GM23338 (cell line): ENCODE measurements around the gene WDR37. TPM values are rescaled to one million over a fixed set of nuclear protein-coding genes. Genes with fewer than 3 reads are reported as not detected.

ENCODE experiments used
- ATAC-seq: fragments of 200-7000 bp; cut with Tn5 transposase; 3 replicates; pipeline ENCODE4 v1.9.1; 2020
- DNase-seq: peaks from one replicate; pipeline ENCODE4 v3.0.0-alpha.2; 2015; ENCODE audit warnings: low spot score
- H2AFZ ChIP-seq: fragments of 200-600 bp; sonication (generic); 2 replicates; pipeline ENCODE4 v1.8.0; 2016; ENCODE audit warnings: antibody characterized with exemption, mild to moderate bottlenecking, moderate library complexity
- H3F3A ChIP-seq: fragments of 200-600 bp; sonication (generic); replicated peaks from 2 replicates; pipeline ENCODE4 v1.8.0; 2017; ENCODE audit warnings: antibody characterized with exemption, mixed run types, low read depth
- H3K27ac ChIP-seq: fragments of 200-600 bp; sonication (generic); 2 replicates; pipeline ENCODE4 v1.6.1; 2016; ENCODE audit warnings: low read depth
- H3K27me3 ChIP-seq: fragments of 200-600 bp; sonication (generic); 2 replicates; pipeline ENCODE4 v1.8.0; 2016; ENCODE audit warnings: mild to moderate bottlenecking, mixed run types, moderate library complexity; ENCODE audit not compliant: insufficient read depth
- H3K36me3 ChIP-seq: fragments of 200-600 bp; sonication (generic); 2 replicates; pipeline ENCODE4 v1.8.0; 2016; ENCODE audit warnings: mild to moderate bottlenecking; ENCODE audit not compliant: insufficient read depth
- H3K4me1 ChIP-seq: fragments of 200-600 bp; sonication (generic); 2 replicates; pipeline ENCODE4 v1.8.0; 2016; ENCODE audit warnings: mild to moderate bottlenecking, moderate library complexity; ENCODE audit not compliant: insufficient read depth
- H3K4me2 ChIP-seq: fragments of 200-600 bp; sonication (generic); 2 replicates; pipeline ENCODE4 v1.7.1; 2017; ENCODE audit warnings: mixed run types
- H3K4me3 ChIP-seq: fragments of 200-600 bp; sonication (generic); 2 replicates; pipeline ENCODE4 v1.6.1; 2016; ENCODE audit warnings: mixed run types
- H3K79me2 ChIP-seq: fragments of 200-600 bp; sonication (generic); replicated peaks from 2 replicates; pipeline ENCODE4 v1.8.0; 2017; ENCODE audit warnings: mild to moderate bottlenecking; ENCODE audit not compliant: insufficient read depth
- H3K9me2 ChIP-seq: fragments of 200-600 bp; sonication (generic); 2 replicates; pipeline ENCODE4 v1.8.0; 2017; ENCODE audit not compliant: insufficient read depth
- H4K20me1 ChIP-seq: fragments of 200-600 bp; sonication (generic); replicated peaks from 2 replicates; pipeline ENCODE4 v1.8.0; 2017; ENCODE audit warnings: mild to moderate bottlenecking; ENCODE audit not compliant: insufficient read depth
- H3K27ac Mint-ChIP-seq: 2 replicates; pipeline ENCODE4 v1.8.0; 2020; ENCODE audit warnings: inconsistent platforms, mild to moderate bottlenecking, moderate library complexity, mixed read lengths
- H3K27me3 Mint-ChIP-seq: 3 replicates; pipeline ENCODE4 v1.8.0; 2022; ENCODE audit warnings: low read depth, mild to moderate bottlenecking, moderate library complexity, mixed read lengths, inconsistent platforms; ENCODE audit not compliant: insufficient read depth, poor library complexity
- H3K36me3 Mint-ChIP-seq: 3 replicates; pipeline ENCODE4 v1.8.0; 2021; ENCODE audit warnings: low read depth, mild to moderate bottlenecking, inconsistent platforms, moderate library complexity, mixed read lengths
- H3K4me1 Mint-ChIP-seq: 3 replicates; pipeline ENCODE4 v1.8.0; 2020; ENCODE audit warnings: mild to moderate bottlenecking, inconsistent platforms, mixed read lengths
- H3K4me3 Mint-ChIP-seq: 3 replicates; pipeline ENCODE4 v1.8.0; 2021; ENCODE audit warnings: moderate library complexity, mild to moderate bottlenecking, inconsistent platforms, mixed read lengths
- H3K9me3 Mint-ChIP-seq: 3 replicates; pipeline ENCODE4 v1.8.0; 2020; ENCODE audit warnings: moderate library complexity, mild to moderate bottlenecking, inconsistent platforms, mixed read lengths
- CREB1 ChIP-seq: fragments of 250-450 bp; sonication (Bioruptor Pico); IDR thresholded peaks from 2 replicates; pipeline ENCODE4 v1.5.0; 2020; ENCODE audit warnings: low read depth, mild to moderate bottlenecking, moderate library complexity
- EZH2 ChIP-seq: fragments of 200-600 bp; sonication (generic); IDR thresholded peaks from one replicate; pipeline ENCODE4 v1.8.0; 2017; ENCODE audit warnings: antibody characterized with exemption, mild to moderate bottlenecking, low read depth; ENCODE audit not compliant: unreplicated experiment
- JUNB ChIP-seq: IDR thresholded peaks from one replicate; pipeline ENCODE4 v1.6.1; 2016; ENCODE audit warnings: antibody characterized with exemption; ENCODE audit not compliant: unreplicated experiment
- NANOG ChIP-seq: IDR thresholded peaks from 2 replicates; pipeline ENCODE4 v1.6.1; 2016; ENCODE audit warnings: antibody characterized with exemption, borderline replicate concordance
- POLR2AphosphoS5 ChIP-seq: IDR thresholded peaks from 2 replicates; pipeline ENCODE4 v1.6.1; 2016; ENCODE audit warnings: antibody characterized with exemption, low read depth
- STAT1 ChIP-seq: IDR thresholded peaks from one replicate; pipeline ENCODE4 v1.6.1; 2016; ENCODE audit warnings: antibody characterized with exemption; ENCODE audit not compliant: unreplicated experiment
- ZNF114 ChIP-seq: fragments of 250-450 bp; sonication (Bioruptor Pico); IDR thresholded peaks from 2 replicates; pipeline ENCODE4 v1.5.0; 2020; ENCODE audit warnings: mild to moderate bottlenecking, moderate library complexity
- polyA plus RNA-seq: library from polyadenylated mRNA; unstranded; fragments of >200 nt; fragmentation: Nextera tagmentation; extraction: Ambion mirVana; gene quantifications from 2 replicates; pipeline ENCODE4 v1.2.1, GENCODE V29; 2016
- total RNA-seq: library from RNA; depleted of rRNA; stranded (reverse); fragments of >200 nt; shearing (Covaris generic); gene quantifications from 2 replicates; pipeline ENCODE4 v1.2.3, GENCODE V29; 2014
- TF ChIP-seq, protein P1 (sequence below), 2 experiments: fragments of 200-600 bp in 1 of 2; sonication (generic) in 1 of 2; conservative IDR thresholded peaks; 2 replicates each; pipeline versions ENCODE4 v1.5.1 to v1.6.1; 2016 to 2017; ENCODE audit warnings: antibody characterized with exemption in 2 of 2, low read depth in 2 of 2, mild to moderate bottlenecking in 2 of 2, moderate library complexity in 1 of 2
- TF ChIP-seq, protein P2 (sequence below): IDR thresholded peaks from 2 replicates; pipeline ENCODE4 v1.6.1; 2016; ENCODE audit warnings: antibody characterized with exemption
- TF ChIP-seq, protein P3 (sequence below): fragments of 250-450 bp; sonication (Bioruptor Pico); IDR thresholded peaks from 2 replicates; pipeline ENCODE4 v1.5.0; 2020; ENCODE audit warnings: mild to moderate bottlenecking, moderate library complexity

Gene WDR37
- total and polyA plus RNA-seq, 2 experiments from 2014 or later: 6.0 to 10.2 TPM

DNA sequence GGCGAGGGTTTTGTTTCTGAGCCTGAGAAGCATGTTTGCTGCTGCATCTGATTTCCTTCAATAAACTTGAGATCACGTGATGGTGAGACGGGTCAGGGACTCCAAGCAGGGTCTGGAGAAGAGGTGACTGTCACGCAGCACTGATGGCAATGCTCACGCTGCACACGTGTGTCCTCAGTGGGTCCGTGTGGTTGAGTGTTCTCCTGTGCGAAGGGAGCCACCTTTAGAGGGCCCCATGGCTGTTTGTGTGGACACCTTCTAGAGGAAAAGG is 100.4 kb downstream of the WDR37 start:
- TF ChIP-seq, protein P1, sequence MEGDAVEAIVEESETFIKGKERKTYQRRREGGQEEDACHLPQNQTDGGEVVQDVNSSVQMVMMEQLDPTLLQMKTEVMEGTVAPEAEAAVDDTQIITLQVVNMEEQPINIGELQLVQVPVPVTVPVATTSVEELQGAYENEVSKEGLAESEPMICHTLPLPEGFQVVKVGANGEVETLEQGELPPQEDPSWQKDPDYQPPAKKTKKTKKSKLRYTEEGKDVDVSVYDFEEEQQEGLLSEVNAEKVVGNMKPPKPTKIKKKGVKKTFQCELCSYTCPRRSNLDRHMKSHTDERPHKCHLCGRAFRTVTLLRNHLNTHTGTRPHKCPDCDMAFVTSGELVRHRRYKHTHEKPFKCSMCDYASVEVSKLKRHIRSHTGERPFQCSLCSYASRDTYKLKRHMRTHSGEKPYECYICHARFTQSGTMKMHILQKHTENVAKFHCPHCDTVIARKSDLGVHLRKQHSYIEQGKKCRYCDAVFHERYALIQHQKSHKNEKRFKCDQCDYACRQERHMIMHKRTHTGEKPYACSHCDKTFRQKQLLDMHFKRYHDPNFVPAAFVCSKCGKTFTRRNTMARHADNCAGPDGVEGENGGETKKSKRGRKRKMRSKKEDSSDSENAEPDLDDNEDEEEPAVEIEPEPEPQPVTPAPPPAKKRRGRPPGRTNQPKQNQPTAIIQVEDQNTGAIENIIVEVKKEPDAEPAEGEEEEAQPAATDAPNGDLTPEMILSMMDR (conservative IDR thresholded peaks at IDR 0.05; ENCODE audit: low read depth in 2 of 2): no peak
- TF ChIP-seq JUNB: no peak
- no peak for TF ChIP-seq CREB1
- no peak for TF ChIP-seq STAT1
- TF ChIP-seq EZH2: no peak
- TF ChIP-seq, protein P2, sequence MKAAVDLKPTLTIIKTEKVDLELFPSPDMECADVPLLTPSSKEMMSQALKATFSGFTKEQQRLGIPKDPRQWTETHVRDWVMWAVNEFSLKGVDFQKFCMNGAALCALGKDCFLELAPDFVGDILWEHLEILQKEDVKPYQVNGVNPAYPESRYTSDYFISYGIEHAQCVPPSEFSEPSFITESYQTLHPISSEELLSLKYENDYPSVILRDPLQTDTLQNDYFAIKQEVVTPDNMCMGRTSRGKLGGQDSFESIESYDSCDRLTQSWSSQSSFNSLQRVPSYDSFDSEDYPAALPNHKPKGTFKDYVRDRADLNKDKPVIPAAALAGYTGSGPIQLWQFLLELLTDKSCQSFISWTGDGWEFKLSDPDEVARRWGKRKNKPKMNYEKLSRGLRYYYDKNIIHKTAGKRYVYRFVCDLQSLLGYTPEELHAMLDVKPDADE: no peak
- TF ChIP-seq NANOG: no peak
- no peak for TF ChIP-seq POLR2AphosphoS5
- TF ChIP-seq ZNF114 (CRISPR knock-in tag): no peak
- TF ChIP-seq, protein P3, sequence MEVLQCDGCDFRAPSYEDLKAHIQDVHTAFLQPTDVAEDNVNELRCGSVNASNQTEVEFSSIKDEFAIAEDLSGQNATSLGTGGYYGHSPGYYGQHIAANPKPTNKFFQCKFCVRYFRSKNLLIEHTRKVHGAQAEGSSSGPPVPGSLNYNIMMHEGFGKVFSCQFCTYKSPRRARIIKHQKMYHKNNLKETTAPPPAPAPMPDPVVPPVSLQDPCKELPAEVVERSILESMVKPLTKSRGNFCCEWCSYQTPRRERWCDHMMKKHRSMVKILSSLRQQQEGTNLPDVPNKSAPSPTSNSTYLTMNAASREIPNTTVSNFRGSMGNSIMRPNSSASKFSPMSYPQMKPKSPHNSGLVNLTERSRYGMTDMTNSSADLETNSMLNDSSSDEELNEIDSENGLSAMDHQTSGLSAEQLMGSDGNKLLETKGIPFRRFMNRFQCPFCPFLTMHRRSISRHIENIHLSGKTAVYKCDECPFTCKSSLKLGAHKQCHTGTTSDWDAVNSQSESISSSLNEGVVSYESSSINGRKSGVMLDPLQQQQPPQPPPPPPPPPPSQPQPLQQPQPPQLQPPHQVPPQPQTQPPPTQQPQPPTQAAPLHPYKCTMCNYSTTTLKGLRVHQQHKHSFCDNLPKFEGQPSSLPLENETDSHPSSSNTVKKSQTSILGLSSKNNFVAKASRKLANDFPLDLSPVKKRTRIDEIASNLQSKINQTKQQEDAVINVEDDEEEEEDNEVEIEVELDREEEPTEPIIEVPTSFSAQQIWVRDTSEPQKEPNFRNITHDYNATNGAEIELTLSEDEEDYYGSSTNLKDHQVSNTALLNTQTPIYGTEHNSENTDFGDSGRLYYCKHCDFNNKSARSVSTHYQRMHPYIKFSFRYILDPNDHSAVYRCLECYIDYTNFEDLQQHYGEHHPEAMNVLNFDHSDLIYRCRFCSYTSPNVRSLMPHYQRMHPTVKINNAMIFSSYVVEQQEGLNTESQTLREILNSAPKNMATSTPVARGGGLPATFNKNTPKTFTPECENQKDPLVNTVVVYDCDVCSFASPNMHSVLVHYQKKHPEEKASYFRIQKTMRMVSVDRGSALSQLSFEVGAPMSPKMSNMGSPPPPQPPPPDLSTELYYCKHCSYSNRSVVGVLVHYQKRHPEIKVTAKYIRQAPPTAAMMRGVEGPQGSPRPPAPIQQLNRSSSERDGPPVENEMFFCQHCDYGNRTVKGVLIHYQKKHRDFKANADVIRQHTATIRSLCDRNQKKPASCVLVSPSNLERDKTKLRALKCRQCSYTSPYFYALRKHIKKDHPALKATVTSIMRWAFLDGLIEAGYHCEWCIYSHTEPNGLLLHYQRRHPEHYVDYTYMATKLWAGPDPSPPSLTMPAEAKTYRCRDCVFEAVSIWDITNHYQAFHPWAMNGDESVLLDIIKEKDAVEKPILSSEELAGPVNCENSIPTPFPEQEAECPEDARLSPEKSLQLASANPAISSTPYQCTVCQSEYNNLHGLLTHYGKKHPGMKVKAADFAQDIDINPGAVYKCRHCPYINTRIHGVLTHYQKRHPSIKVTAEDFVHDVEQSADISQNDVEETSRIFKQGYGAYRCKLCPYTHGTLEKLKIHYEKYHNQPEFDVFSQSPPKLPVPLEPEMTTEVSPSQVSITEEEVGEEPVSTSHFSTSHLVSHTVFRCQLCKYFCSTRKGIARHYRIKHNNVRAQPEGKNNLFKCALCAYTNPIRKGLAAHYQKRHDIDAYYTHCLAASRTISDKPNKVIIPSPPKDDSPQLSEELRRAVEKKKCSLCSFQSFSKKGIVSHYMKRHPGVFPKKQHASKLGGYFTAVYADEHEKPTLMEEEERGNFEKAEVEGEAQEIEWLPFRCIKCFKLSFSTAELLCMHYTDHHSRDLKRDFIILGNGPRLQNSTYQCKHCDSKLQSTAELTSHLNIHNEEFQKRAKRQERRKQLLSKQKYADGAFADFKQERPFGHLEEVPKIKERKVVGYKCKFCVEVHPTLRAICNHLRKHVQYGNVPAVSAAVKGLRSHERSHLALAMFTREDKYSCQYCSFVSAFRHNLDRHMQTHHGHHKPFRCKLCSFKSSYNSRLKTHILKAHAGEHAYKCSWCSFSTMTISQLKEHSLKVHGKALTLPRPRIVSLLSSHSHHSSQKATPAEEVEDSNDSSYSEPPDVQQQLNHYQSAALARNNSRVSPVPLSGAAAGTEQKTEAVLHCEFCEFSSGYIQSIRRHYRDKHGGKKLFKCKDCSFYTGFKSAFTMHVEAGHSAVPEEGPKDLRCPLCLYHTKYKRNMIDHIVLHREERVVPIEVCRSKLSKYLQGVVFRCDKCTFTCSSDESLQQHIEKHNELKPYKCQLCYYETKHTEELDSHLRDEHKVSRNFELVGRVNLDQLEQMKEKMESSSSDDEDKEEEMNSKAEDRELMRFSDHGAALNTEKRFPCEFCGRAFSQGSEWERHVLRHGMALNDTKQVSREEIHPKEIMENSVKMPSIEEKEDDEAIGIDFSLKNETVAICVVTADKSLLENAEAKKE (CRISPR knock-in tag): no peak
- no peaks in the 10 kb centered on the region for H3K36me3 ChIP-seq
- H3K27me3 ChIP-seq: no peaks in the 10 kb centered on the region
- Mint-ChIP-seq H3K27me3 (peaks cover 4% of the 10 kb centered on the region), H3K4me1 (peaks cover 7% of the 10 kb centered on the region; the same call in 2 of the 3 replicates), H3K4me3 (no peak overlapping the region), H3K36me3 (no peaks in the 10 kb centered on the region), H3K27ac (no peak overlapping the region), H3K9me3 (no peaks in the 10 kb centered on the region; the same call in 2 of the 3 replicates)
- no peak overlapping the region; the same call in 1 of the 2 replicates for H2AFZ ChIP-seq
- no peak for ATAC-seq
- no peak for DNase-seq
- no peaks in the 10 kb centered on the region for H3F3A ChIP-seq
- no peak overlapping the region for H3K27ac ChIP-seq
- H3K79me2 ChIP-seq: no peaks in the 10 kb centered on the region
- H3K9me2 ChIP-seq: no peaks in the 10 kb centered on the region
- no peak overlapping the region for H3K4me3 ChIP-seq
- no peaks in the 10 kb centered on the region for H4K20me1 ChIP-seq
- no peaks in the 10 kb centered on the region for H3K4me1 ChIP-seq
- no peak overlapping the region for H3K4me2 ChIP-seq
